Pancreas (tissue), 10 donors: Measurements from ENCODE around the gene TSPAN6. TPM values are rescaled to one million over a fixed set of nuclear protein-coding genes. Genes with fewer than 3 reads are reported as not detected.

Experiments
- ATAC-seq, 4 donors: fragments of 200-7000 bp; cut with Tn5 transposase; one replicate each; pipeline versions ENCODE4 v1.8.0 to v1.9.1; 2020; ENCODE audit warnings: mild to moderate bottlenecking in 4 of 4, moderate library complexity in 4 of 4
- DNase-seq, 6 donors: peaks; one replicate each; pipeline ENCODE4 v3.0.0-alpha.2; 2020
- FAIRE-seq: peaks from 2 replicates; lab custom pipeline; 2012; peaks lifted over from hg19 to GRCh38; lab: Jason Lieb, UNC
- H3K27ac ChIP-seq, 4 donors: fragments of 200-600 bp; sonication (generic); 1 replicate in 3 of 4; 2 replicates in 1 of 4; pipeline versions ENCODE4 v1.5.0 to v1.8.0; 2020
- H3K27me3 ChIP-seq, 4 donors: fragments of 200-600 bp; one replicate each; pipeline ENCODE4 v1.8.0; 2021
- H3K36me3 ChIP-seq, 3 donors: fragments of 200-600 bp; sonication (generic) in 1 of 3; one replicate each; pipeline versions ENCODE4 v1.5.0 to v1.8.0; 2020 to 2021
- H3K4me1 ChIP-seq, 3 donors: fragments of 200-600 bp; one replicate each; pipeline ENCODE4 v1.8.0; 2021
- H3K4me3 ChIP-seq, 4 donors: fragments of 200-600 bp; sonication (generic) in 2 of 4; one replicate each; pipeline versions ENCODE4 v1.5.0 to v1.8.0; 2020 to 2021
- H3K9me3 ChIP-seq, 4 donors: fragments of 200-600 bp; one replicate each; pipeline ENCODE4 v1.8.0; 2021
- CTCF ChIP-seq, 4 donors: fragments of 200-600 bp; sonication (generic) in 3 of 4; IDR thresholded peaks; one replicate each; pipeline versions ENCODE4 v1.5.0 to v1.8.0; 2021; ENCODE audit warnings: antibody characterized with exemption in 4 of 4
- WGBS, 2 donors: extraction: QIAGEN DNeasy Blood & Tissue Kit; methylation state at CpG; one replicate each; pipeline ENCODE4 v1.1.7; 2013; 5-methylcytosine and 5-hydroxymethylcytosine counted together
- intact Hi-C, 3 donors: fragments of 100-400 bp; cut with DNase I; formaldehyde crosslinking; loops; one replicate each; pipeline versions ENCODE4 v1.11.1 to v1.14.2; 2022
- polyA plus RNA-seq, 2 donors: library from polyadenylated mRNA; stranded (reverse); fragments of 200-250 nt; gene quantifications; one replicate each; pipeline ENCODE4 v1.2.3, GENCODE V29; 2013
- total RNA-seq, 6 donors: library from RNA; stranded (reverse); fragmentation: NEBNext Ultra II Directional in 4 of 6; extraction: Animal tissue kit (Norgen Biotek cat#: 25700) in 4 of 6; gene quantifications; one replicate each; pipeline versions ENCODE4 v1.2.1 to v1.2.4, GENCODE V29; 2021 to 2023
- donor health status: healthy with polysubstance abuse.
- donor health status: DM: no; HTN: no; CAD: no; lungs with moderate emphysema.
- donor health status: DM: no; HTN: no; CAD: no.
- donor health status: control.
- donor health status: control.
- donor health status: Bipolar disorder and iron deficiency.
- donor health status: DM: yes; HTN: yes; CAD: no.
- donor health status: DM: no; HTN: no; CAD: no.
- donor health status: DM: no; HTN: no; CAD: no.
- donor health status: DM: yes; HTN: yes; CAD: no.

Gene TSPAN6
- total and polyA plus RNA-seq, 8 donors = 8.6 to 24.3 (median 12.2) TPM

- Histone ChIP-seq H3K27ac (no peak overlapping the region), H3K27me3 (peaks cover 0 to 8% (median 0%) of the 10 kb centered on the region in 4 donors), H3K36me3 (no peaks in the 10 kb centered on the region), H3K9me3 (no peaks in the 10 kb centered on the region), H3K4me3 (no peak overlapping the region), H3K4me1 (no peaks in the 10 kb centered on the region)
- DNase-seq (no peak), ATAC-seq (no peak), FAIRE-seq (no peak)
- no peak for TF ChIP-seq CTCF (IDR thresholded peaks at IDR 0.05)
- WGBS, 2 donors = 49 to 54% methylated on average over 4 of the region's 4 CpGs
- intact Hi-C loops = no loop called here
Observed at GRCh38 chrX:100645106-100645505, 8.5 kb upstream of the TSPAN6 start.

DNA sequence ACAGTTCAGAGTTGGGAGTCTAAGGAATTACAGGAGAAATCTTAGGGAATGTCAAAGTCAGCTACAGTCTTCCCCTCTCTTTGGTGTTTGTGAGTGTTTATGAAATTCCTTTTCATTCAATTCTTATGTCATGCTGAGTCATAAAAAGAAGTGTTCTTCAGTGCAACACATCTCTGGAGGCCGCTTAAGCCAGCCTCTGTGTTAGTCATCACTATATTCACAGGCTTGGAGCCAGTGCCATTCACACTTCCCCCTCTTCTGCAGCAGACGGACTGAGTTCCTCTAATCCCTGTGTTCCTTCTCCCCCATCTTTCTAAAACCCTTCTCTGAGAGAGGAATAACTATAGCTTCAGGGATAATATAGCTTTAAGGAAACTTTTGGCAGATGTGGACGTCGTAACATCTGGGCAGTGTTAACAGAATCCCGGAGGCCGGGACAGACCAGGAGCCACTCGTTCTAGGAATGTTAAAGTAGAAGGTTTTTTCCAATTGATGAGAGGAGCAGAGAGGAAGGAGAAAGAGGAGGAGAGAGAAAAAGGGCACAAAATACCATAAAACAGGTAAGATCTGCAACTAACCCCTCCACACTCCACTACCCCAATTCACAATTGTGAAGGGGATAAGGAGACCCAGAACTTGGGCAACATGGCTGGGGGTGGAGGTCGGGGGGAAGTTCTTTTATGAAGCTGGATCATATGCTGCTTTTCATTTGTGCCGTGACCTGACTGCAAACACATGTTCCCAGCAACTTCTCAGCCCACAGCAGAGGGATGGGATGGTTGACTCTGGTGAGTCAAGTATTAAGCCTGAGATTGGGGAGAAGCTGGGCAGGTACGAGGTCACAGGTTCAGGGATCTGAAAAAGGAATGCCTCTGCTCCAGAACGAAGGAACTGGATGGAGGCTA lies 7.6 kb upstream of the TSPAN6 start, which contains the start of gene SRPX2:
SRPX2 (plus strand) TSS at position 244 of the 905 bp plus-strand sequence. CDS start 2,124 bp downstream, outside the sequence.
- no peak within 1 kb of the TSS for H3K27ac ChIP-seq
- H3K4me3 ChIP-seq = no peak within 1 kb of the TSS
- peaks cover 0 to 8% (median 1%) of the 10 kb centered on the region in 4 donors for H3K27me3 ChIP-seq
- no peaks in the 10 kb centered on the region for H3K9me3 ChIP-seq
- no peak for TF ChIP-seq CTCF (IDR thresholded peaks at IDR 0.05)
- H3K36me3 ChIP-seq = no peaks in the 10 kb centered on the region
- FAIRE-seq (peak; percentile 59), ATAC-seq (peak in 3 of 4 donors; percentile 63 to 84 (median 83)), DNase-seq (peak in 1 of 6 donors; percentile 2)
- intact Hi-C loops = no loop called here
- H3K4me1 ChIP-seq = no peaks in the 10 kb centered on the region
- 36 to 42% methylated on average over 11 of the region's 11 CpGs for WGBS, 2 donors

DNA sequence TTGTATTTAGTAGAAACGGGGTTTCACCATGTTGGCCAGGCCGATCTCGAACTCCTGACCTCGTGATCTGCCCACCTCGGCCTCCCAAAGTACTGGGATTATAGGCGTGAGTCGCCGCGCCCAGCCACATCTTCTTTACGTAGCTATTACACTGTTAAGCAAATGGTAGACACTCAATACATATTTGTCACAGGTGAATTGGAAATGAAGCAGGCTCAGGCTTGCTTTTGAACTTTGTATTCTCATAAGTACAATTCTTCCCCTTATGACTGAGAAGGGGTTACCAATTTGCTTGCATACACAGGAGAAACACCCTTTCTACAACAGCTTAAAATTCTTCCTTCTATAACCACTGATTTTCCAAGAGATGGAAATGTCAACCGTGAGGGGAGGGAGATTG lies 6.6 kb upstream of the TSPAN6 start:
- WGBS, 2 donors = 70 to 74% methylated on average over 11 of the region's 11 CpGs
- no peaks in the 10 kb centered on the region for H3K36me3 ChIP-seq
- no peak for DNase-seq
- peaks cover 0 to 8% (median 1%) of the 10 kb centered on the region in 4 donors for H3K27me3 ChIP-seq
- no peak for TF ChIP-seq CTCF (IDR thresholded peaks at IDR 0.05)
- intact Hi-C loops = no loop called here
- FAIRE-seq = no peak
- H3K4me3 ChIP-seq = no peak overlapping the region
- ATAC-seq = no peak
- H3K4me1 ChIP-seq = no peaks in the 10 kb centered on the region
- no peaks in the 10 kb centered on the region for H3K9me3 ChIP-seq
- H3K27ac ChIP-seq = no peak overlapping the region

GRCh38 chrX:100642290-100642689 lies 5.7 kb upstream of the TSPAN6 start:
- intact Hi-C loops = no loop called here
- H3K27me3 ChIP-seq = peaks cover 0 to 8% (median 1%) of the 10 kb centered on the region in 4 donors

More at GRCh38 chrX:100642290-100642689, 5.7 kb upstream of the TSPAN6 start:
- ATAC-seq = no peak
- Histone ChIP-seq H3K4me1 (no peaks in the 10 kb centered on the region), H3K4me3 (no peak overlapping the region), H3K9me3 (no peaks in the 10 kb centered on the region), H3K27ac (no peak overlapping the region), H3K36me3 (no peaks in the 10 kb centered on the region)
- no peak for DNase-seq
- 31 to 47% methylated on average over 3 of the region's 3 CpGs for WGBS, 2 donors
- no peak for TF ChIP-seq CTCF (IDR thresholded peaks at IDR 0.05)
- FAIRE-seq = no peak
